GM12875 (cell line): Measurements from ENCODE around the gene MUL1.
"Not testable (repeated sequence)": the region's sequence is repeated elsewhere in the genome, so short reads cannot be mapped to it uniquely, and the experiment has no call there.

Experiments used
- H3K4me3 ChIP-seq: one replicate; pipeline ENCODE4 v1.5.1; 2011; ENCODE audit warnings: low read depth, low read length, control low read depth
- TF ChIP-seq, protein P1 (sequence below): IDR thresholded peaks from 2 replicates; pipeline ENCODE4 v1.5.1; 2011; ENCODE audit warnings: low read depth, mild to moderate bottlenecking, control low read depth, inconsistent platforms, low read length, moderate library complexity, borderline replicate concordance; ENCODE audit not compliant: insufficient read depth

Gene MUL1

DNA sequence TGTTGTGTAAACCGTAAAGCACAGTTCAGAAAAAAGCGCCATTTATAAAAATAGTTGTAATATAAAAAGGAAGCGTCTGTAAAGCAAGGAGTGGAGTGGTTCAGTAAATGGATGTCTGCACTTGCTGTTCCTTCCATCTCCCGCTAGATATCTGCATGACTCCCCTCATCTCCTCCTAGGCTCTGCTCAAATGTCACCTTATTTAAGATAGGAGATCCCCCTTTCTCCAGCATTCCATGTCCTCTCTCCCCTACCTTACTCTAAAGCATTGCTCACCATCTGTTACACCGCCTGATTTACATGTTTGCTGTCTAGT lies 745 bp downstream of the MUL1 start:
- TF ChIP-seq, protein P1, sequence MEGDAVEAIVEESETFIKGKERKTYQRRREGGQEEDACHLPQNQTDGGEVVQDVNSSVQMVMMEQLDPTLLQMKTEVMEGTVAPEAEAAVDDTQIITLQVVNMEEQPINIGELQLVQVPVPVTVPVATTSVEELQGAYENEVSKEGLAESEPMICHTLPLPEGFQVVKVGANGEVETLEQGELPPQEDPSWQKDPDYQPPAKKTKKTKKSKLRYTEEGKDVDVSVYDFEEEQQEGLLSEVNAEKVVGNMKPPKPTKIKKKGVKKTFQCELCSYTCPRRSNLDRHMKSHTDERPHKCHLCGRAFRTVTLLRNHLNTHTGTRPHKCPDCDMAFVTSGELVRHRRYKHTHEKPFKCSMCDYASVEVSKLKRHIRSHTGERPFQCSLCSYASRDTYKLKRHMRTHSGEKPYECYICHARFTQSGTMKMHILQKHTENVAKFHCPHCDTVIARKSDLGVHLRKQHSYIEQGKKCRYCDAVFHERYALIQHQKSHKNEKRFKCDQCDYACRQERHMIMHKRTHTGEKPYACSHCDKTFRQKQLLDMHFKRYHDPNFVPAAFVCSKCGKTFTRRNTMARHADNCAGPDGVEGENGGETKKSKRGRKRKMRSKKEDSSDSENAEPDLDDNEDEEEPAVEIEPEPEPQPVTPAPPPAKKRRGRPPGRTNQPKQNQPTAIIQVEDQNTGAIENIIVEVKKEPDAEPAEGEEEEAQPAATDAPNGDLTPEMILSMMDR: no peak
- peak overlapping the region; percentile 90 for H3K4me3 ChIP-seq

DNA sequence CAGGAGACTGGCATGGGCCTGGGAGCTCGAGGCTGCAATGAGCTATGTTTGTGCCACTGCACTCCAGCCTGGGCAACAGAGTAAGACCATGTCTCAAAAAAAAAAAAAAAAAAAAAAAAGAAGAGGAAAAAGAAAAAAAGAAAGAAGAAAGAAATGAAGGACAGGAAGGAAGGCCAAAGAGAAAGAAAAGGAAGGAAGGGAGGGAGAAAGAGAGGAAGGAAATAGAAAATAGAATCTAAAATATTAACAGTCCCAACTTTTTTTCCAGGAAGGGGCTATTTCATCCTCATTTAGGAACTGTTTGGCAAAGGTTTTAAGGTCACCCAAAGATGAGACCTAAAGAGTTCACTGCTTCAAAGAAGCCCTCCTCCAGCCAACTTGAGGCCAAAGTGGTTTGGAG lies 2.5 kb downstream of the MUL1 start:
- TF ChIP-seq, protein P1: no peak
- no peak overlapping the region for H3K4me3 ChIP-seq

DNA sequence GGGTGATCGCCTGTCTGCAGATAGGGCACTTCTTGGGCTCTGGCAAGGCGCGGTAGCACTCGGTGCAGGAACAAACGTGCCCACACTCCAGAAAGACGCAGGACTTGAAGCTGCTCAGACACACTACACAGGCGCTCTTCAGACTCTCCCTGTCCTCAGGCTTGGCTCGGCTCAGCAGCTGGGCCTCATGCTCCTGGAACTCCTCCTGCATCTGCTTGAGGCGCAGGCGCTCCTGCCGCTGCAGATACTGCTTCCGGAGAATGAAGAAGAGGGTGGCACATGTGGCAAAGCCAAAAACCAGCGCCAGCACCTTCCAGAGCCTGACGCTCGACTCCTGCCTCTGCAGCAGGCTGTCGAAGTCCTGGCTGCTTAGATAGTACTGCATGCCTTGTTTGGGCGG lies 7.2 kb downstream of the MUL1 start:
- no peak overlapping the region for H3K4me3 ChIP-seq
- TF ChIP-seq, protein P1: no peak

DNA sequence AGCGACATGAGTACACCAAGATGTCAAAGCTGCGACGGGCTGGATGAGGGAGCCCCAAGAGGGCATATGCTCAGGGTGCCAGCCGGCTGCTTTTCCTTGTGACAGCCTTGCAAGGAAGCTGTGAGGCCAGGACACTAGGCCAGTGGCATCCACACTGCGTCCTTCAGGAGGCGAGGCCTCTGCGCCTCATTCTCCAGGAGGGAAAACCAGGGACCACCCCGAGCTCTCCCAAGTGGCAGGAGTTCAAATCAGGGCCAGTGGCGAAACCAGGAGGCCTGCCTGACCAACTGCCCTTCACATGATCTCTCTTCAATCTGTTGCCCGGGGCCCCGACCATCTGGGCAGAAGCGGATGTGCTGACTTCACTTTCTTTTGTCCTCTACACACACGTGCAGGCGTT lies 8.2 kb downstream of the MUL1 start:
- H3K4me3 ChIP-seq: no peak overlapping the region
- TF ChIP-seq, protein P1: no peak

DNA sequence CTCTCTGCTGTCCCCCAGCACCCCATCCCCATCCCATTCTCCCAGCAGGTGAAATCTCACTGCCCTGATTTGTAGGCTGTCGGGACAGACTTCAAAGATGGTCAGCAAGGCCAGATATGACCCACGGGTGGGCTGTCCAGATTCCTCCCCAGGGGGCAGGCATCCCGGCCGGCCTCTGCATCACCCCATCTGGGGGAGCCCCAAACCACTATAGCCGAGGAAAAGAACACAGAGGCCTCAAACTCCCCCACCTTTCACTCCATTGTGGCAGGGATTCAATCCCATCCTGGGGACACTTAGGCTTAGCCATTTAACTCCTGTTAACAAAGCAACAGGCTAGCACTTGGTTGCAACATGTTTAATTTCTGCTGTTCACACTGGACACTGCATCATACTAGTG lies 8.8 kb downstream of the MUL1 start:
- H3K4me3 ChIP-seq: no peak overlapping the region
- TF ChIP-seq, protein P1: no peak

DNA sequence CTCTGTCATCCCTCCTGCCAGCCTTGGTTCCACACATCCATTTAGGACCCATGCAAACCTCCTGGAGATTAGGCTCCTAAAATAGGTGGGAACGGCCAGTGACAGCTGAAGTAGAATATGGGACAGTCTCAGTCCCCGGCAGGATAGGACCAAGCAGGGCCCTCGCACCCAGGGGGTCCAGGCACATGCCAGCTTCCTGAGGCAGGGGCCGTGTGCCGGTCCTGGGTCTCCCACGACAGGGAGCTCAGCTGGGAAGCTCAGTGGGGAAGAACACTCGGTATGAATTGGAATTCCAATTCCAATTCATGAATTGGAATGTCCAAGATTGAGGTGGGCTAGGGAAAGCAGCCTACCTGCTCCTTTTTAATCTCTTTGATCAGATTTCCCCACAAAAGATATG lies 9.8 kb downstream of the MUL1 start:
- H3K4me3 ChIP-seq: no peak overlapping the region
- TF ChIP-seq, protein P1: no peak

DNA sequence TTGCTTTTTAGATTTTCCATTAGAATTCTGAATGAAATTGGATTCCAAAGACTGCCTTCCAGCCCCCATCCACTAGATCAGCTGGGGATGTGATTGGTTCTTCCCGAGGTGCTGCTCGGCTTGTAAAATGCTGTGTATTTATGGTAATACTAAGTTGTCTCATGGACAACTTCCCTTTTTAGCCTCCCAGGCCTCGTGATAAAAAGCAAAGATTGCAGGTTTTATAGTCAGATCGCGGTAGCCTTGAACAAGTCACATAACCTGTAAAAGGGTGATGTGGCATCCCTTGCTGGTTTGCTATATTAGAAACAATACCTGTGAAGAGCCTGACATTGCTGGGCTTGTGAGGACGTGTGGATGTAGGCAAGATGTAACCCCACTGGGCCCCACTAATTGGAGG lies 10.4 kb downstream of the MUL1 start:
- TF ChIP-seq, protein P1: no peak
- no peak overlapping the region for H3K4me3 ChIP-seq

DNA sequence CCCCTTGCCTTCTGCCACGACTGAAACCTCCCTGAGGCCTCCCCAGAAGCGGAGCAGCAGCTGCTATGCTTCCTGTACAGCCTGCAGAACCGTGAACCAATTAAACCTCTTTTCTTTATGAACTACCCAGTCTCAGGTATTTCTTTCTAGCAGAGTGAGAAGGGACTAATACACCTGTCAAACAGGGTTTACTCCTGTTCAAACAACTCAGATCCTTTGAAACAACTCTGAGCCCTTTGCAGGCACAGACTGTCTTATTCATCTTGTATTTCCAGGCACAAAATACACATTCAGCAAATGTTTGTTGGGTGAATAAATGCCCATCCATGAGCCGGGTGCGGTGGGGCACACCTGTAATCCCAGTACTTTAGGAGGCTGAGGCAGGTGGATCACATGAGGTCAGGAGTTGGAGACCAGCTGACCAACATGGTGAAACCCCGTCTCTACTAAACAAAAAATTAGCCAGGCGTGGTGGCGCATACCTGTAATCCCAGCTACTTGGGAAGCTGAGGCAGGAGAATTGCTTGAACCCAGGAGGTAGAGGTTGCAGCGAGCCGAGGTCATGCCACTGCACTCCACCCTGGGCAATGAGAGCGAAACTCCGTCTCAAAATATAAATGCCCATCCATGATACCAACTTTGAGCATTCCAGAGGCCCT lies 11.1 kb downstream of the MUL1 start:
- H3K4me3 ChIP-seq: not testable (repeated sequence)
